Panc1 (cell line): Measurements from ENCODE around the gene SLX4IP. TPM values are rescaled to one million over a fixed set of nuclear protein-coding genes. Genes with fewer than 3 reads are reported as not detected.

Experiments used
- ATAC-seq: fragments of 200-7000 bp; cut with Tn5 transposase; 2 replicates; pipeline ENCODE4 v1.9.1; 2020; ENCODE audit warnings: mild to moderate bottlenecking, moderate library complexity
- BruUV-seq: library from RNA; stranded (reverse); fragments of 400-500 nt; replicated peaks from 2 replicates; lab custom pipeline; 2021; lab: Mats Ljungman, UMichigan
- CTCF ChIA-PET: fragments of 300-600 bp; sonication (Branson Sonifier 250); formaldehyde crosslinking; loops from one replicate; lab custom pipeline; 2022; ENCODE audit warnings: antibody characterized with exemption; lab: Charles Lee
- POLR2A ChIA-PET: fragments of 300-600 bp; sonication (Branson Sonifier 250); formaldehyde crosslinking; loops from one replicate; lab custom pipeline; 2022; ENCODE audit warnings: antibody characterized with exemption; lab: Charles Lee
- DNase-seq: peaks from one replicate; pipeline ENCODE4 v3.0.0-alpha.2; 2010; ENCODE audit warnings: low read depth, low spot score
- H3K27ac ChIP-seq: 2 replicates; pipeline ENCODE4 v1.5.1; 2011; ENCODE audit warnings: mild to moderate bottlenecking, low read length, inconsistent platforms
- H3K27me3 ChIP-seq: fragments of 200-500 bp; sonication (Bioruptor generic); 2 replicates; pipeline ENCODE4 v1.6.0; 2014; ENCODE audit warnings: low read length, inconsistent platforms; ENCODE audit not compliant: control insufficient read depth, insufficient read depth
- H3K36me3 ChIP-seq: fragments of 200-500 bp; sonication (Bioruptor generic); 2 replicates; pipeline ENCODE4 v1.5.1; 2014; ENCODE audit warnings: inconsistent platforms, mild to moderate bottlenecking, low read length, moderate library complexity; ENCODE audit not compliant: control insufficient read depth, insufficient read depth
- H3K4me1 ChIP-seq: 2 replicates; pipeline ENCODE4 v1.5.1; 2011; ENCODE audit warnings: inconsistent platforms, mild to moderate bottlenecking, low read length, moderate library complexity; ENCODE audit not compliant: control insufficient read depth, insufficient read depth
- H3K4me3 ChIP-seq, 2 experiments: 2 replicates each; pipeline ENCODE4 v1.5.1; 2011 to 2012; ENCODE audit warnings: low read depth in 2 of 2, low read length in 2 of 2, mild to moderate bottlenecking in 2 of 2, inconsistent platforms in 1 of 2, moderate library complexity in 1 of 2
- H3K9me3 ChIP-seq: fragments of 200-500 bp; sonication (Bioruptor generic); 2 replicates; pipeline ENCODE4 v1.5.1; 2014; ENCODE audit warnings: low read depth, mild to moderate bottlenecking, inconsistent platforms, low read length, moderate library complexity; ENCODE audit not compliant: control insufficient read depth, insufficient read depth
- CTCF ChIP-seq: fragments of 450-650 bp; IDR thresholded peaks from 2 replicates; pipeline ENCODE4 v1.5.1; 2017; ENCODE audit warnings: mild to moderate bottlenecking
- POLR2AphosphoS5 ChIP-seq: IDR thresholded peaks from 2 replicates; pipeline ENCODE4 v1.6.1; 2012; ENCODE audit warnings: mild to moderate bottlenecking, low read depth, low read length, moderate library complexity
- REST ChIP-seq, 2 experiments: IDR thresholded peaks; 2 replicates each; pipeline ENCODE4 v1.6.1; 2011 to 2012; ENCODE audit warnings: low read depth in 2 of 2, control low read depth in 1 of 2, low read length in 1 of 2, mild to moderate bottlenecking in 1 of 2, moderate library complexity in 1 of 2; ENCODE audit not compliant: insufficient read depth in 1 of 2
- SIN3A ChIP-seq: IDR thresholded peaks from 2 replicates; pipeline ENCODE4 v1.6.1; 2012; ENCODE audit warnings: low read depth, mild to moderate bottlenecking, low read length, moderate library complexity, borderline replicate concordance; ENCODE audit not compliant: insufficient read depth
- TCF7L2 ChIP-seq: IDR thresholded peaks from 2 replicates; pipeline ENCODE4 v1.6.1; 2011; ENCODE audit warnings: mild to moderate bottlenecking, low read depth, low read length, inconsistent platforms
- in situ Hi-C: cut with HindIII; loops from 2 replicates; pipeline ENCODE4 v1.10.0; 2016; ENCODE audit warnings: low sequenced_read_pairs, low pct_unique_long_range_greater_than_20kb
- intact Hi-C: fragments of 100-400 bp; cut with micrococcal nuclease; formaldehyde crosslinking; loops from one replicate; pipeline ENCODE4 v1.10.0; 2022; ENCODE audit not compliant: unreplicated experiment
- total RNA-seq: library from RNA; stranded (reverse); gene quantifications from one replicate; pipeline ENCODE4 v1.2.1, GENCODE V29; 2021; ENCODE audit not compliant: unreplicated experiment

Gene SLX4IP
- total RNA-seq, 1 experiment from 2014 or later: 5.4 TPM

- intact Hi-C loops (no loop called here), in situ Hi-C loops (no loop called here)
- no peak overlapping the region for H3K4me3 ChIP-seq
Measured at GRCh38 chr20:10502098-10502526, 67.0 kb downstream of the SLX4IP start.

GRCh38 chr20:10504608-10504993 lies 69.5 kb downstream of the SLX4IP start:
- POLR2A ChIA-PET: no interaction called here
- no peak overlapping the region for H3K27ac ChIP-seq
- no peak overlapping the region for H3K4me3 ChIP-seq

More at GRCh38 chr20:10502098-10502526, 67.0 kb downstream of the SLX4IP start:
- ChIA-PET POLR2A (no interaction called here), CTCF (no interaction called here)
- no peak for TF ChIP-seq SIN3A
- TF ChIP-seq REST (IDR thresholded peaks at IDR 0.05; ENCODE audit: insufficient read depth in 1 of 2, low read depth in 2 of 2, low read length in 1 of 2): no peak
- no peak for TF ChIP-seq TCF7L2
- TF ChIP-seq CTCF: no peak
- no peak for TF ChIP-seq POLR2AphosphoS5
- H3K27ac ChIP-seq: no peak overlapping the region
- H3K27me3 ChIP-seq: no peaks in the 10 kb centered on the region
- peaks cover 13% of the 10 kb centered on the region for H3K4me1 ChIP-seq
- no peaks in the 10 kb centered on the region for H3K9me3 ChIP-seq
- ATAC-seq: no peak
- DNase-seq: no peak
- no TSS peak for BruUV-seq
- H3K36me3 ChIP-seq: no peaks in the 10 kb centered on the region

More at GRCh38 chr20:10504608-10504993, 69.5 kb downstream of the SLX4IP start:
- CTCF ChIA-PET: no interaction called here
- DNase-seq (no peak), ATAC-seq (no peak)
- TF ChIP-seq TCF7L2 (no peak), REST (IDR thresholded peaks at IDR 0.05; ENCODE audit: insufficient read depth in 1 of 2, low read depth in 2 of 2, low read length in 1 of 2) (no peak), CTCF (no peak), POLR2AphosphoS5 (no peak), SIN3A (no peak)
- H3K36me3 ChIP-seq: no peaks in the 10 kb centered on the region
- in situ Hi-C loops (no loop called here), intact Hi-C loops (no loop called here)
- BruUV-seq: no TSS peak
- H3K4me1 ChIP-seq: peaks cover 23% of the 10 kb centered on the region
- no peaks in the 10 kb centered on the region for H3K27me3 ChIP-seq
- H3K9me3 ChIP-seq: no peaks in the 10 kb centered on the region
